GM06990 (cell line): Measurements from ENCODE around the gene STARD5.

ENCODE experiments used
- DNase-seq: peaks from one replicate; pipeline ENCODE4 v3.0.0-alpha.2; 2011; ENCODE audit not compliant: insufficient read length; ENCODE audit errors: extremely low read depth
- H3K27me3 ChIP-seq: replicated peaks from 2 replicates; pipeline ENCODE4 v1.6.0; 2011; ENCODE audit warnings: low read length; ENCODE audit not compliant: control insufficient read depth, insufficient read depth
- H3K36me3 ChIP-seq: 2 replicates; pipeline ENCODE4 v1.5.1; 2011; ENCODE audit warnings: low read length; ENCODE audit not compliant: control insufficient read depth, insufficient read depth
- H3K4me3 ChIP-seq: replicated peaks from 2 replicates; pipeline ENCODE4 v1.5.1; 2011; ENCODE audit warnings: low read depth, mild to moderate bottlenecking, control low read depth, low read length
- TF ChIP-seq, protein P1 (sequence below): IDR thresholded peaks from 2 replicates; pipeline ENCODE4 v1.5.1; 2011; ENCODE audit warnings: low read length, control low read depth, mild to moderate bottlenecking, inconsistent platforms; ENCODE audit not compliant: insufficient read depth, poor library complexity, severe bottlenecking

STARD5 gene

DNA sequence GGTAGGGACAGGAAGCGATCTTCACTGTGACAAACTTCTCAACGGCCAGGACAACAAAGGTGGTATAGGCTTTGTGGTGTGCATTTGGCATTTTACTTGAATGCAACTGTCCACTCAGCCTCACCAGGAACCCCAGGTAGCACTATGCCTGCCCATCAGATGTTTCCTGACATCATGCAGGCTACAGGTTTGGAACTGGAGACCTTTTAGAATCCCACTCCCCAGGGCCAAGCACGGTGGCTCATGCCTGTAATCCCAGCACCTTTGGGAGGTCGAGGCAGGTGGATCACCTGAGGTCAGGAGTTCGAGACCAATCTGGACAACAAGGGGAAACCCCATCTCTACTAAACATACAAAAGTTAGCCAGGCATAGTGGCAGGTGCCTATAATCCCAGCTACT is 9.6 kb downstream of the STARD5 start:
- TF ChIP-seq, protein P1, sequence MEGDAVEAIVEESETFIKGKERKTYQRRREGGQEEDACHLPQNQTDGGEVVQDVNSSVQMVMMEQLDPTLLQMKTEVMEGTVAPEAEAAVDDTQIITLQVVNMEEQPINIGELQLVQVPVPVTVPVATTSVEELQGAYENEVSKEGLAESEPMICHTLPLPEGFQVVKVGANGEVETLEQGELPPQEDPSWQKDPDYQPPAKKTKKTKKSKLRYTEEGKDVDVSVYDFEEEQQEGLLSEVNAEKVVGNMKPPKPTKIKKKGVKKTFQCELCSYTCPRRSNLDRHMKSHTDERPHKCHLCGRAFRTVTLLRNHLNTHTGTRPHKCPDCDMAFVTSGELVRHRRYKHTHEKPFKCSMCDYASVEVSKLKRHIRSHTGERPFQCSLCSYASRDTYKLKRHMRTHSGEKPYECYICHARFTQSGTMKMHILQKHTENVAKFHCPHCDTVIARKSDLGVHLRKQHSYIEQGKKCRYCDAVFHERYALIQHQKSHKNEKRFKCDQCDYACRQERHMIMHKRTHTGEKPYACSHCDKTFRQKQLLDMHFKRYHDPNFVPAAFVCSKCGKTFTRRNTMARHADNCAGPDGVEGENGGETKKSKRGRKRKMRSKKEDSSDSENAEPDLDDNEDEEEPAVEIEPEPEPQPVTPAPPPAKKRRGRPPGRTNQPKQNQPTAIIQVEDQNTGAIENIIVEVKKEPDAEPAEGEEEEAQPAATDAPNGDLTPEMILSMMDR, result no peak
- H3K4me3 ChIP-seq, result no peak overlapping the region
- DNase-seq, result no peak
- peaks cover 24% of the 10 kb centered on the region for H3K36me3 ChIP-seq
- no peaks in the 10 kb centered on the region for H3K27me3 ChIP-seq

DNA sequence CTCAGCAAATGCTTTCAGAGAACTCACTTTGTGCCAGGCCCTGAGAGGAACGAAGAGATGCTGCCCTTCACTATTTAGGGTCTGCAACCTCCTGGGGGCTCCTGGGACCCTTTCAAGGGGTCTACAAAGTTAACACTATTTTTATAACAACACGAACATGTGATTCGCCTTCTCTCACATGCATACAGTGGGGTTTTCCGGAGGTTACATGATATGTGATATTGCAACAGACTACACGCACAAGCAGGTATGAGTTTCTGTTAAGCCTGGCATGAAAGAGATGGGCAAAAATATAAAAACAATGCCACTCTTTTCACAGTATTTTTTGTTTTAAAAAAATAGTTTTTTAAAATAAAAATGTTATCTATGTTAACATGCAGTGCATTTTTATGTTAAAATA is 10.3 kb downstream of the STARD5 start:
- no peak overlapping the region for H3K4me3 ChIP-seq
- TF ChIP-seq, protein P1, result no peak
- peaks cover 21% of the 10 kb centered on the region for H3K36me3 ChIP-seq
- H3K27me3 ChIP-seq, result no peaks in the 10 kb centered on the region
- DNase-seq, result no peak

DNA sequence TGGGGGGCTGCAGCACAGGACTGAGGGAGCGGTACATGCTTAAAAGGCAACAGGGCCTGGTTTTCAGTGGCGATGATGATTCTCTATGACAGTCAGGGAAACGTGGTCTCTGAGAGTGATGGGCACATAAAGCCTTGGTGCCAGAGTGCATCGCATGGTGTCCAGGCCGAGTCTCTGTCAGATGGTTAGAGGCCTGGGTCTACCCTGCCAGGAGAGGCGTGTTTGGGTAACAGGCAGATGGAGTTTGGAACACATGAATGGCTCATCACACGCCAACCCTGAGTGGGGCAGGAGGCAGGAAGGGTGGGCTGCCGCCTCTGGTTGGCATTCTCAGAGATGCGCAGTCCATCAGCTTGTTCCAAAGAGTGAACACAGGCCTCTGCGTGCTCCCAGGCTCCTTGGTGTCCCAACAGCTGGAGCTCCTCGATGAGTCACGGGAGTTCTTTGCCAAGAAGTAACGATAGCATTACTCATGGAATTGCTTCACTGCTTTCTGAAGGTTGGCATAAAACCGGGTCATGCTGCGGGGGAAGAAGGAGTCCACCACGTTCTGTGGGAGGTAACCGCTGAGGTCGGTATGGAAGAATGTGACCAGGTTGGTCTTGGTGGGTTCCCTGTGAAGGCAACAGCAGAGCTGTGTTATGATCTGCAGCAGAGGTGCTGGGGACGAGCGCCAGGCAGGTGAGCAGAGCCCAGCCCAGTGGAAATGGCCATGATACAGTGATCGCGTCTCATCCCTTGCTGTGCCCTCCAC is 11.0 kb downstream of the STARD5 start:
- Histone ChIP-seq H3K27me3 (no peaks in the 10 kb centered on the region), H3K36me3 (peaks cover 24% of the 10 kb centered on the region), H3K4me3 (no peak overlapping the region)
- no peak for DNase-seq
- TF ChIP-seq, protein P1, result no peak

DNA sequence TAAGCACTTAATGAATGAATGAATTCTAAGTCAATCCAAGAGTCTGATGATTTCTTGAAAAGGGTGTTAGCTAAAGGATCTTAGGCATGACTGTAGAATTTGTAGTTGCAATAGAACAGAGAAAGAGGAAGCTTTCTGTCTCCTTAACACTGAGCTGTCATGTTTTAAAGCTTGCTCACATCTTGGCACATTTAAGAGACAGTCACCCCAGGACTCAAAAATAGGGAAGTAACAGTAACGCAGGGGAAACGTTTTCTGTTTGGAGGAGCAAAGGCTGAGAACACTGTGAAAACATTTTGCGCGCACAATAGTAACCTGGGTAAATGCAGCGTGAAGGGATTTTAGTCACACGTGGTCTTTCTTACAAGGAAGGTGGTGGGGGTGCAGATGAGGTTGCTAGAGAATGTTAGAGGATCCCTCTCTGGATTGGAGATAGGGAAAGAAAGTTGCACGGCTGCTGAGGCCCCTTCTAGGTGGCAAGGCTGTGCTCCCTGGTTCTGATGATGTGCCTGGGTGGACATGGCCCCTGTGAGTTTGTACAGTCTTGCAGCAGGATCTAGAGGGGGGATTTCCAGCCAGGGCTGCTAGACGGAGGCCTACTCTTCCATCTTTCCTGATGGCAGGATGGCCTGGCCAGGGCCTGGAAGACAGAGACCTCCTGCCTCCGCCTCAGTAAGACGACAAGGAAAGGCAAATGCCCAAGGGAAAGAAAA is 12.0 kb downstream of the STARD5 start:
- Histone ChIP-seq H3K36me3 (peaks cover 30% of the 10 kb centered on the region), H3K4me3 (no peak overlapping the region), H3K27me3 (no peaks in the 10 kb centered on the region)
- no peak for DNase-seq
- TF ChIP-seq, protein P1, result no peak

DNA sequence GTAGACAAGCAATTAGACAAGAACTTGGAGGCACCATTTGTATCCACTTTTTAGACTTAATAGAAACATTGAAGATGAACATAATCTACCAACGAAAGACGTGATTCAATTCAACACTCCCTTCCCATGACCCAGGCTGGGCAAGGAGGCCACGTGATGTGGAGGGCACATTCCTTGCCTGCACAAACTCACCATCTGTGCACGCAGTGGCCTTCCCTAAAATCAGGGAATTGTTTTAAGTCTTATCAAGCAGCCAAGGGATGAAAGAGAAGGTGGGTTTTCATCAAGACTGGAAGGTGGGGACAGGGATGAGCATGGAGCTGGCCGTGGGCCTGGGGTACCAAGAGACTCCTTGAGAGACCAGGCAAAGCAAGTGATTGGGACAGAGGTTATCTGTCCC is 13.5 kb downstream of the STARD5 start:
- Histone ChIP-seq H3K36me3 (peaks cover 43% of the 10 kb centered on the region), H3K27me3 (no peaks in the 10 kb centered on the region), H3K4me3 (no peak overlapping the region)
- TF ChIP-seq, protein P1, result no peak
- DNase-seq, result no peak
